Measurements from ENCODE around the gene AQP12A.
"Not testable (repeated sequence)": the region's sequence is repeated elsewhere in the genome, so short reads cannot be mapped to it uniquely, and the experiment has no call there.

DNA sequence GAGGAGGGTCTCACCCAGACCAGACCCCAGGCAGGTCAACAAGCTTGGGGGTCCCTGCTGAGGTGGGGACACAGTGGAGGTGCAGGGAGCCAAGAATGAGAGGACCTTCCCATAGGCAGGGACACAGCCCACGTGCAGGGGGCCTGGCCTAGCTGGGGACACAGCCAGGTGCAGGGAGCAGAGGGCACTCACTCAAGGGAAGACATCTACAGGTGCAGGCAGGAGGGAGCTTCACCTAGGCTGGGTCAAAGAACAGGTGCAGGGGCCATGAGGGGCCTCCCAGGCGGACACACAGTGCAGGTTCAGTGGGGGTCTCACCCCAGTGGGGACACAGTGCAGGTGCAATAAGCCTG lies 615 bp upstream of the AQP12A start:
- TF ChIP-seq, protein P1, sequence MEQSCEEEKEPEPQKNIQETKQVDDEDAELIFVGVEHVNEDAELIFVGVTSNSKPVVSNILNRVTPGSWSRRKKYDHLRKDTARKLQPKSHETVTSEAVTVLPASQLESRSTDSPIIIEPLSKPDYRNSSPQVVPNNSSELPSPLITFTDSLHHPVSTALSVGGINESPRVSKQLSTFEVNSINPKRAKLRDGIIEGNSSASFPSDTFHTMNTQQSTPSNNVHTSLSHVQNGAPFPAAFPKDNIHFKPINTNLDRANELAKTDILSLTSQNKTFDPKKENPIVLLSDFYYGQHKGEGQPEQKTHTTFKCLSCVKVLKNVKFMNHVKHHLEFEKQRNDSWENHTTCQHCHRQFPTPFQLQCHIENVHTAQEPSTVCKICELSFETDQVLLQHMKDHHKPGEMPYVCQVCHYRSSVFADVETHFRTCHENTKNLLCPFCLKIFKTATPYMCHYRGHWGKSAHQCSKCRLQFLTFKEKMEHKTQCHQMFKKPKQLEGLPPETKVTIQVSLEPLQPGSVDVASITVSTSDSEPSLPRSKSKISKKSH (CRISPR knock-in tag; IDR thresholded peaks at IDR 0.05): not testable (repeated sequence)
- not testable (repeated sequence) for TF ChIP-seq SNRNP70 (optimal IDR thresholded peaks at IDR 0.05; ENCODE audit: low read depth, low read length)
